Vagina (tissue), 2 donors: ENCODE results near the gene TMEM255B.

Source experiments
- POLR2A ChIP-seq, 2 donors: fragments of 450-650 bp; IDR thresholded peaks; one replicate each; pipeline ENCODE4 v1.6.1; 2017; ENCODE audit warnings: antibody characterized with exemption in 2 of 2, mild to moderate bottlenecking in 2 of 2, moderate library complexity in 2 of 2
- POLR2AphosphoS5 ChIP-seq, 2 donors: sonication (generic); formaldehyde crosslinking; IDR thresholded peaks; one replicate each; pipeline ENCODE4 v1.9.0; 2017; ENCODE audit warnings: antibody characterized with exemption in 2 of 2, mild to moderate bottlenecking in 2 of 2, low read depth in 1 of 2; ENCODE audit not compliant: insufficient read depth in 1 of 2
- TF ChIP-seq, protein P1 (sequence below), 3 experiments: fragments of 450-650 bp in 2 of 3; fragments of 200-600 bp in 1 of 3; sonication (generic) in 1 of 3; IDR thresholded peaks; one replicate each; pipeline ENCODE4 v1.5.1; 2017 to 2019; ENCODE audit warnings: antibody characterized with exemption in 3 of 3, mild to moderate bottlenecking in 2 of 3, moderate library complexity in 2 of 3

DNA sequence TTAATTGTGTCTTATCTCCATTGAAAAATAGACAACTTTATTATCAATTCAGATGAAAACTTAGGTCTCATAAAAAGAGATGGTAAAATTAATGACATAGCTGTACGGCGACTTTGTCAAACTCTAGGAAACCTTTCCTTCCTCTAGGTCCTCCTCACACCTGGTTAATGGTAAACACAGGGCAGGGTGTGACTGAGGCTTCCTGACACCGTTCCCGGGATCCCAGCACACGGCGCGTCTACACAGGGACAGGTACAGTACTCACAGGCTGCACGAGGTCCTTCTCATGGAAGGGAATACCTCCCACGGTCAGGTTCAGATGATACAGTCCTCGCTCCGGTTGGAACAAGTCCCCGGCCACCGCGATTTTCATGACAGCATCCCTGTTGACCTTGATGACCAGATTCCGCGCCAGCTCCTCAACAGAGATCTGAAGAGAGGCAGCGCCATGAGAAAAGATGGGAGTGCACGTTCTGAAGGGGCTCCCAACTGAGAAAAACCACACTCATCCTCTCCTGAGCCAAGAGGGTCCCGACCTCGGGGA lies 69.3 kb downstream of the TMEM255B start:
- TF ChIP-seq POLR2A (IDR thresholded peaks at IDR 0.05), result no peak
- TF ChIP-seq, protein P1, sequence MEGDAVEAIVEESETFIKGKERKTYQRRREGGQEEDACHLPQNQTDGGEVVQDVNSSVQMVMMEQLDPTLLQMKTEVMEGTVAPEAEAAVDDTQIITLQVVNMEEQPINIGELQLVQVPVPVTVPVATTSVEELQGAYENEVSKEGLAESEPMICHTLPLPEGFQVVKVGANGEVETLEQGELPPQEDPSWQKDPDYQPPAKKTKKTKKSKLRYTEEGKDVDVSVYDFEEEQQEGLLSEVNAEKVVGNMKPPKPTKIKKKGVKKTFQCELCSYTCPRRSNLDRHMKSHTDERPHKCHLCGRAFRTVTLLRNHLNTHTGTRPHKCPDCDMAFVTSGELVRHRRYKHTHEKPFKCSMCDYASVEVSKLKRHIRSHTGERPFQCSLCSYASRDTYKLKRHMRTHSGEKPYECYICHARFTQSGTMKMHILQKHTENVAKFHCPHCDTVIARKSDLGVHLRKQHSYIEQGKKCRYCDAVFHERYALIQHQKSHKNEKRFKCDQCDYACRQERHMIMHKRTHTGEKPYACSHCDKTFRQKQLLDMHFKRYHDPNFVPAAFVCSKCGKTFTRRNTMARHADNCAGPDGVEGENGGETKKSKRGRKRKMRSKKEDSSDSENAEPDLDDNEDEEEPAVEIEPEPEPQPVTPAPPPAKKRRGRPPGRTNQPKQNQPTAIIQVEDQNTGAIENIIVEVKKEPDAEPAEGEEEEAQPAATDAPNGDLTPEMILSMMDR (IDR thresholded peaks at IDR 0.05), result no peak
- no peak for TF ChIP-seq POLR2AphosphoS5 (IDR thresholded peaks at IDR 0.05; ENCODE audit: insufficient read depth in 1 of 2, low read depth in 1 of 2)
